ENCODE measurements around the gene MAB21L4.

DNA sequence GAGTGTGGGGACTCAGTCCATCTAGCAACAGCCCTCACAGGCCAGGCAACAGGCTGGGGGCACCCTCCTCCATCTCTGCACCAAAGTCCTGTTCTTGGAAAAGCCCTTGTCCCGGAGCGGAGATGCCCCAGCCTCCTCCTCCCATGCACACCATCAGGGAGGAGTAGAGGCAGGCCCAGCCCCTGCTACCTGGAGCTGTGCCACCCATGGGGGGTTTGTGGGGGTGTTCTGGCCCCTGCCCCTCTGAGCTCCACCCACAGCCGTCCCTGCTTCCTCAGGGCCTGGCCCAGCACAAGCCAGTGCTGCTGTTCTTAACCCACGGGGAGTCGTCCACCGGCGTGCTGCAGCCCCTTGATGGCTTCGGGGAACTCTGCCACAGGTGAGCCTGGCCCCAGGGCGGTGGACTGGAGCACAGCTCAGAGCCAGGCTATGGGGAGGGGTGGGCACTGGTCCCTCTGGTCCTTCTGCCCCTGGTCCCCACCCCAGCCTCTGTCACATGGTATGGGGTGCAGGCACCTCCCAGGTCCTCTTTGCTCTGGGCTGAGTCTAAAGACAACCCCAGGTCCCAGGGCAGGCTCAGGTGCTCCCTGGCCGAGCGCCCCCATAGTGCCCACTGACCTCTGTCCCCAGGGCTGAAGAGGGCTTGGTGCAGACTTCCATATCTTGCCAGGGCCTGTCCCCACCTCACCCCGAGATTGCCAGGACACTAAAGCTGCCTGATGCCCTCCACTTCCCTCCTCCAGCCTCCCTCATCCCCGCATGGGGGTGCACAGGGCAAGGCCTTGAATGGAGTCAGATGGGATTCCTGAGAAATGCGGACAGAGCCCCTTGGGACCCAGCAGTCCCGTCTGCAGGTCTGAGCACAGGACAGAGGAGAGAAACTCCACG, 24.6 kb downstream of the MAB21L4 start:
- TF ChIP-seq POLR2AphosphoS5 (IDR thresholded peaks at IDR 0.05) (no peak), POLR2A (IDR thresholded peaks at IDR 0.05) (no peak)

Data from sigmoid colon (tissue), 4 donors.